ENCODE results near the gene TAF15. TPM values are rescaled to one million over a fixed set of nuclear protein-coding genes. Genes with fewer than 3 reads are reported as not detected.

The TAF15 gene
- total RNA-seq, 4 donors from 2014 or later, result 25.2 to 39.5 (median 31.6) TPM

- H3K9me3 ChIP-seq, result no peaks in the 10 kb centered on the region
- intact Hi-C loops (cut with DNase I; ENCODE audit: low total_unique reads) (no loop called here), in situ Hi-C loops (cut with MboI; ENCODE audit: low sequenced_read_pairs in 4 of 4) (loop anchor here in 1 of 4 donors (25.0 kb wide), 1 partner anchor 113 kb away; no protein-coding TSS in a partner anchor)
- peaks cover 3 to 37% of the 10 kb centered on the region in 2 donors for H3K36me3 ChIP-seq
- H3K4me1 ChIP-seq, result no peaks in the 10 kb centered on the region
- DNase-seq (no peak), ATAC-seq (no peak)
- H3K27me3 ChIP-seq, result no peaks in the 10 kb centered on the region
- no peak overlapping the region for H3K27ac ChIP-seq
- no peak overlapping the region for H3K4me3 ChIP-seq
- TF ChIP-seq POLR2A (IDR thresholded peaks at IDR 0.05), result no peak
- peak; percentile 24 to 60 (median 44) for TF ChIP-seq CTCF (IDR thresholded peaks at IDR 0.05 in 4 of 5, conservative IDR thresholded peaks at IDR 0.05 in 1 of 5)
Observed at GRCh38 chr17:35849469-35850348, 40.4 kb downstream of the TAF15 start.

GRCh38 chr17:35855965-35856364 is 46.7 kb downstream of the TAF15 start:
- H3K27ac ChIP-seq, result no peak overlapping the region
- no peaks in the 10 kb centered on the region for H3K4me1 ChIP-seq
- DNase-seq (no peak), ATAC-seq (no peak)
- no peaks in the 10 kb centered on the region for H3K9me3 ChIP-seq
- no peaks in the 10 kb centered on the region for H3K36me3 ChIP-seq
- no peak for TF ChIP-seq POLR2A (IDR thresholded peaks at IDR 0.05)
- no peaks in the 10 kb centered on the region for H3K27me3 ChIP-seq
- intact Hi-C loops (cut with DNase I; ENCODE audit: low total_unique reads) (no loop called here), in situ Hi-C loops (cut with MboI; ENCODE audit: low sequenced_read_pairs in 4 of 4) (loop anchor here in 1 of 4 donors (25.0 kb wide), 1 partner anchor 106 kb away; no protein-coding TSS in a partner anchor)
- H3K4me3 ChIP-seq, result no peak overlapping the region

GRCh38 chr17:35856603-35857002 is 47.3 kb downstream of the TAF15 start:
- Histone ChIP-seq H3K4me1 (no peaks in the 10 kb centered on the region), H3K27me3 (no peaks in the 10 kb centered on the region), H3K4me3 (no peak overlapping the region), H3K27ac (no peak overlapping the region), H3K36me3 (no peaks in the 10 kb centered on the region), H3K9me3 (no peaks in the 10 kb centered on the region)
- no peak for TF ChIP-seq CTCF (IDR thresholded peaks at IDR 0.05 in 4 of 5, conservative IDR thresholded peaks at IDR 0.05 in 1 of 5)
- TF ChIP-seq POLR2A (IDR thresholded peaks at IDR 0.05), result no peak
- no peak for ATAC-seq
- in situ Hi-C loops (cut with MboI; ENCODE audit: low sequenced_read_pairs in 4 of 4) (loop anchor here in 1 of 4 donors (25.0 kb wide), 1 partner anchor 106 kb away; no protein-coding TSS in a partner anchor), intact Hi-C loops (cut with DNase I; ENCODE audit: low total_unique reads) (no loop called here)
- DNase-seq, result no peak

- in situ Hi-C loops (cut with MboI; ENCODE audit: low sequenced_read_pairs in 4 of 4), result loop anchor here in 1 of 4 donors (25.0 kb wide), 1 partner anchor 97 kb away; no protein-coding TSS in a partner anchor
- Histone ChIP-seq H3K4me1 (no peaks in the 10 kb centered on the region), H3K4me3 (no peak overlapping the region), H3K27ac (no peak overlapping the region), H3K9me3 (no peaks in the 10 kb centered on the region), H3K27me3 (no peaks in the 10 kb centered on the region), H3K36me3 (no peaks in the 10 kb centered on the region)
- intact Hi-C loops (cut with DNase I; ENCODE audit: low total_unique reads), result no loop called here
- TF ChIP-seq POLR2A (IDR thresholded peaks at IDR 0.05) (no peak), CTCF (IDR thresholded peaks at IDR 0.05 in 4 of 5, conservative IDR thresholded peaks at IDR 0.05 in 1 of 5) (no peak)
- DNase-seq, result no peak
- ATAC-seq, result no peak
Observed at GRCh38 chr17:35864853-35865252, 55.6 kb downstream of the TAF15 start.

All from gastrocnemius medialis (tissue), 4 donors.